Testis (tissue), 3 donors: ENCODE results near the gene STAT5B. TPM values are rescaled to one million over a fixed set of nuclear protein-coding genes. Genes with fewer than 3 reads are reported as not detected.

ENCODE experiments used
- DNase-seq: peaks from one replicate; pipeline ENCODE4 v3.0.0-alpha.2; 2019
- H3K27ac ChIP-seq, 2 donors: fragments of 200-600 bp; sonication (generic); one replicate each; pipeline ENCODE4 v1.5.1; 2019
- H3K27me3 ChIP-seq: fragments of 200-600 bp; sonication (generic); one replicate; pipeline ENCODE4 v1.5.1; 2019
- H3K36me3 ChIP-seq: fragments of 200-600 bp; sonication (generic); one replicate; pipeline ENCODE4 v1.5.1; 2017; ENCODE audit warnings: low read depth; ENCODE audit errors: missing control alignments
- H3K4me1 ChIP-seq: fragments of 200-600 bp; sonication (generic); one replicate; pipeline ENCODE4 v1.5.1; 2019
- H3K4me3 ChIP-seq, 2 donors: fragments of 200-600 bp; sonication (generic); one replicate each; pipeline ENCODE4 v1.5.1; 2017 to 2019
- H3K9me3 ChIP-seq: fragments of 200-600 bp; sonication (generic); one replicate; pipeline ENCODE4 v1.5.1; 2017
- POLR2A ChIP-seq: fragments of 450-650 bp; IDR thresholded peaks from one replicate; pipeline ENCODE4 v1.6.1; 2017; ENCODE audit warnings: antibody characterized with exemption, mild to moderate bottlenecking, moderate library complexity
- WGBS, 2 donors: methylation state at CpG; one replicate each; pipeline ENCODE4 v1.1.5; 2018; 5-methylcytosine and 5-hydroxymethylcytosine counted together
- intact Hi-C: fragments of 100-400 bp; cut with DNase I; formaldehyde crosslinking; loops from one replicate; pipeline ENCODE4 v1.15.1; 2023; ENCODE audit warnings: low total_unique reads
- polyA plus RNA-seq: library from polyadenylated mRNA; stranded (reverse); fragments of 350-450 nt; fragmentation: Illumina TruSeq; extraction: RNeasy Lipid Tissue Mini Kit (QIAGEN cat#74804); gene quantifications from one replicate; pipeline ENCODE4 v1.2.3, GENCODE V29; 2014; ENCODE audit warnings: low read depth, low replicate concordance; ENCODE audit not compliant: insufficient read depth
- total RNA-seq, 2 donors: library from RNA; depleted of rRNA; stranded (reverse); fragments of >200 nt; gene quantifications; one replicate each; pipeline ENCODE4 v1.2.3, GENCODE V29; 2016
- TF ChIP-seq, protein P1 (sequence below), 3 experiments: fragments of 450-650 bp in 2 of 3; fragments of 200-600 bp in 1 of 3; sonication (generic) in 1 of 3; IDR thresholded peaks; one replicate each; pipeline ENCODE4 v1.5.1; 2016 to 2019; ENCODE audit warnings: antibody characterized with exemption in 3 of 3, mild to moderate bottlenecking in 2 of 3, moderate library complexity in 1 of 3

Gene STAT5B
- total and polyA plus RNA-seq, 3 donors from 2014 or later = 65.9 to 81.5 (median 66.0) TPM

DNA sequence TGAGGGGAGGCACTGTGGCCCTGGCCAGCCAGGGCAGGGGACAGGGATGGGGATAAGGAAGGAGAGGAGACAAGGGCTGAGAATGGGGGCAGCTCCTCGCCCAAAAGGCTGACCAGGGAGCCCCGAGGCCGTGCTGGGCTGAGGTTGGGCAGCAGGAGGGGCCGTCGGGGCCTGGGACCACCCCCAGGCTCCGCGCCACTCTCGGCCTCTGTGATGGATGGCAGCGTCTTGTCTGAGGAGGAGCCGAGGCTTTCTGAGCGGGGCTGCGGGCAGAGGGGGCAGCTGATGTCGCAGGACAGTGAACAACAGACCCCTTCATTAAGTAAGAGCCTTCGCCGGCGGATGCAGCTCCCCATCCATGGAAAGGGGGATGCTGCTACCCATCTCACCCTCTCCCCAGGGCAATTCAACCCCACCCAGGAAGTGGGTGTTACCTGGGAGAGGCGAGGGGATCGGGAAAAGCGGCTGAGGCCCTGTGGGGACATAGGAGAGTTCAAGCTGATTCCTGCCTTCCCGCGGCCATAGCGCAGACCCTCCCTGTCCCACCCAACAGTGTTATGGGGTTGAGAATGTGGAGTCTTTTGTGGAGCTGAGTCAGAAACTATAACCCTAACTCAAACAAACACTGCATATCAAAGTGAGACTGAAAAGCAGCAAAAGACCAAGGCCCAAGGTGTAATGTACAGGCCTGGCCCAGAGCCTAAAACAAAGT lies 112.3 kb downstream of the STAT5B start:
- Histone ChIP-seq H3K36me3 (no peaks in the 10 kb centered on the region), H3K9me3 (no peaks in the 10 kb centered on the region), H3K4me1 (no peaks in the 10 kb centered on the region), H3K27ac (no peak overlapping the region), H3K4me3 (no peak overlapping the region), H3K27me3 (no peaks in the 10 kb centered on the region)
- WGBS, 2 donors = 66% methylated on average over 13 to 22 of the region's 22 CpGs
- DNase-seq = no peak
- intact Hi-C loops = no loop called here
- no peak for TF ChIP-seq POLR2A
- TF ChIP-seq, protein P1, sequence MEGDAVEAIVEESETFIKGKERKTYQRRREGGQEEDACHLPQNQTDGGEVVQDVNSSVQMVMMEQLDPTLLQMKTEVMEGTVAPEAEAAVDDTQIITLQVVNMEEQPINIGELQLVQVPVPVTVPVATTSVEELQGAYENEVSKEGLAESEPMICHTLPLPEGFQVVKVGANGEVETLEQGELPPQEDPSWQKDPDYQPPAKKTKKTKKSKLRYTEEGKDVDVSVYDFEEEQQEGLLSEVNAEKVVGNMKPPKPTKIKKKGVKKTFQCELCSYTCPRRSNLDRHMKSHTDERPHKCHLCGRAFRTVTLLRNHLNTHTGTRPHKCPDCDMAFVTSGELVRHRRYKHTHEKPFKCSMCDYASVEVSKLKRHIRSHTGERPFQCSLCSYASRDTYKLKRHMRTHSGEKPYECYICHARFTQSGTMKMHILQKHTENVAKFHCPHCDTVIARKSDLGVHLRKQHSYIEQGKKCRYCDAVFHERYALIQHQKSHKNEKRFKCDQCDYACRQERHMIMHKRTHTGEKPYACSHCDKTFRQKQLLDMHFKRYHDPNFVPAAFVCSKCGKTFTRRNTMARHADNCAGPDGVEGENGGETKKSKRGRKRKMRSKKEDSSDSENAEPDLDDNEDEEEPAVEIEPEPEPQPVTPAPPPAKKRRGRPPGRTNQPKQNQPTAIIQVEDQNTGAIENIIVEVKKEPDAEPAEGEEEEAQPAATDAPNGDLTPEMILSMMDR (IDR thresholded peaks at IDR 0.05) = no peak

DNA sequence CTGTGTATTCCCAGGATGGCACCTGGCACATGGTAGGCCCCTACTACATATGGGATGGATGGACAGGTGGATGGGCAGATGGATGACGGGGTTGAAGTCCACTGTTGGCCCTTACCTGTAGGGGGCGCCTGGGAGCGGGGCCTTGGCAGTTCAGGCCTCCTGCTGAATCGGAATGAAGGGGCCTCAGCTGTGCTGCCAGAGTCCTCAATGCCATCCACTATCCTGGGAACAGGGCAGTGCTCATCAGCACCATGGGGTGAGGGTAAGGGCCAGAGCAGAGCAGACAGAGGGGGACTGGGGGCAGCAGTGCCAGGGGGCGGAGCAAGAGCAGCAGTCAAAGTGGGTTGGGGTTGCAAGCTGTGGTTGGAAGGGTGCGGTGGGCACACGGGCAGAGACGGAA lies 113.1 kb downstream of the STAT5B start:
- DNase-seq = no peak
- no peak for TF ChIP-seq POLR2A
- TF ChIP-seq, protein P1 (IDR thresholded peaks at IDR 0.05) = peak in 2 of 3 experiments; percentile 7 to 15
- 66 to 68% methylated on average over 8 of the region's 8 CpGs for WGBS, 2 donors
- Histone ChIP-seq H3K4me1 (no peaks in the 10 kb centered on the region), H3K9me3 (no peaks in the 10 kb centered on the region), H3K36me3 (no peaks in the 10 kb centered on the region), H3K27ac (no peak overlapping the region), H3K4me3 (no peak overlapping the region), H3K27me3 (no peaks in the 10 kb centered on the region)
- intact Hi-C loops = no loop called here

GRCh38 chr17:42160531-42160910 lies 115.7 kb downstream of the STAT5B start:
- Histone ChIP-seq H3K27ac (no peak overlapping the region), H3K9me3 (no peaks in the 10 kb centered on the region), H3K27me3 (no peaks in the 10 kb centered on the region), H3K36me3 (no peaks in the 10 kb centered on the region), H3K4me1 (no peaks in the 10 kb centered on the region), H3K4me3 (no peak overlapping the region)
- WGBS, 2 donors = 93 to 95% methylated on average over 7 of the region's 7 CpGs
- DNase-seq = no peak
- no peak for TF ChIP-seq POLR2A
- TF ChIP-seq, protein P1 (IDR thresholded peaks at IDR 0.05) = no peak
- intact Hi-C loops = no loop called here

- Histone ChIP-seq H3K9me3 (no peaks in the 10 kb centered on the region), H3K4me3 (no peak overlapping the region), H3K27me3 (no peaks in the 10 kb centered on the region), H3K36me3 (no peaks in the 10 kb centered on the region), H3K4me1 (no peaks in the 10 kb centered on the region), H3K27ac (no peak overlapping the region)
- no peak for DNase-seq
- TF ChIP-seq POLR2A = no peak
- TF ChIP-seq, protein P1 (IDR thresholded peaks at IDR 0.05) = no peak
- 68 to 74% methylated on average over 13 to 14 of the region's 14 CpGs for WGBS, 2 donors
- intact Hi-C loops = no loop called here
These were observed 116.2 kb downstream of the STAT5B start for GRCh38 chr17:42159796-42160530.
